Aorta (tissue), 5 donors: ENCODE data around the gene TIPRL. TPM values are rescaled to one million over a fixed set of nuclear protein-coding genes. Genes with fewer than 3 reads are reported as not detected.
A peak's percentile ranks its signal among the peaks of the same experiment; 100 is the strongest.
"Not testable (repeated sequence)": the region's sequence is repeated elsewhere in the genome, so short reads cannot be mapped to it uniquely, and the experiment has no call there.

Experiments used
- ATAC-seq: fragments of 200-7000 bp; cut with Tn5 transposase; one replicate; pipeline ENCODE4 v1.9.1; 2022; ENCODE audit warnings: moderate library complexity; ENCODE audit not compliant: low FRiP score
- DNase-seq, 2 donors: peaks; one replicate each; pipeline ENCODE4 v3.0.0-alpha.2; 2020
- H3K27ac ChIP-seq, 2 donors: one replicate each; pipeline ENCODE4 v1.5.1; 2013; ENCODE audit warnings: low read length in 2 of 2, mild to moderate bottlenecking in 2 of 2, moderate library complexity in 2 of 2, control low read depth in 1 of 2, inconsistent platforms in 1 of 2, low read depth in 1 of 2
- H3K27me3 ChIP-seq, 2 donors: one replicate each; pipeline ENCODE4 v1.6.1; 2013; ENCODE audit warnings: control low read depth in 1 of 2, low read length in 1 of 2, mild to moderate bottlenecking in 1 of 2, moderate library complexity in 1 of 2; ENCODE audit not compliant: insufficient read depth in 2 of 2, control insufficient read depth in 1 of 2
- H3K36me3 ChIP-seq, 2 donors: one replicate each; pipeline ENCODE4 v1.6.1; 2013; ENCODE audit warnings: control low read depth in 1 of 2, low read length in 1 of 2, mild to moderate bottlenecking in 1 of 2; ENCODE audit not compliant: insufficient read depth in 2 of 2, control insufficient read depth in 1 of 2
- H3K4me1 ChIP-seq, 2 donors: one replicate each; pipeline ENCODE4 v1.6.1; 2013; ENCODE audit warnings: low read length in 2 of 2, control low read depth in 1 of 2, mild to moderate bottlenecking in 1 of 2, moderate library complexity in 1 of 2; ENCODE audit not compliant: insufficient read depth in 2 of 2, control insufficient read depth in 1 of 2
- H3K4me3 ChIP-seq, 2 donors: one replicate each; pipeline ENCODE4 v1.5.1; 2013; ENCODE audit warnings: low read length in 2 of 2, control low read depth in 1 of 2, mild to moderate bottlenecking in 1 of 2
- H3K9me3 ChIP-seq: one replicate; pipeline ENCODE4 v1.6.1; 2013; ENCODE audit warnings: mild to moderate bottlenecking, low read length; ENCODE audit not compliant: control insufficient read depth
- WGBS, 2 donors: extraction: QIAGEN DNeasy Blood & Tissue Kit; methylation state at CpG; one replicate each; pipeline ENCODE4 v1.1.7; 2013; 5-methylcytosine and 5-hydroxymethylcytosine counted together
- intact Hi-C, 2 donors: fragments of 100-400 bp; cut with DNase I; formaldehyde crosslinking; loops; one replicate each; pipeline versions ENCODE4 v1.14.2 to v1.15.0; 2022
- polyA plus RNA-seq, 2 donors: library from polyadenylated mRNA; stranded (reverse); fragments of 200-250 nt; gene quantifications; one replicate each; pipeline ENCODE4 v1.2.3, GENCODE V29; 2013
- total RNA-seq, 2 donors: library from RNA; stranded (reverse); fragmentation: NEBNext Ultra II Directional; extraction: Animal tissue kit (Norgen Biotek cat#: 25700); gene quantifications; one replicate each; pipeline ENCODE4 v1.2.1, GENCODE V29; 2021
- donor health status: healthy with polysubstance abuse.
- donor health status: Bipolar disorder and iron deficiency.
- donor health status: DM: no; HTN: no; CAD: no.
- donor health status: DM: no; HTN: no; CAD: no.
- donor health status: DM: yes; HTN: yes; CAD: no.

Gene TIPRL
- total and polyA plus RNA-seq, 4 donors = 14.3 to 28.9 (median 22.4) TPM

GRCh38 chr1:168187177-168187576, 8.4 kb downstream of the TIPRL start:
- Histone ChIP-seq H3K4me1 (no peaks in the 10 kb centered on the region), H3K4me3 (no peak overlapping the region), H3K36me3 (peaks cover 0 to 4% of the 10 kb centered on the region in 2 donors), H3K9me3 (no peaks in the 10 kb centered on the region), H3K27ac (no peak overlapping the region), H3K27me3 (no peaks in the 10 kb centered on the region)
- ATAC-seq = no peak
- DNase-seq = no peak
- intact Hi-C loops = no loop called here

- no peaks in the 10 kb centered on the region for H3K9me3 ChIP-seq
- DNase-seq = no peak
- H3K4me1 ChIP-seq = no peaks in the 10 kb centered on the region
- H3K4me3 ChIP-seq = no peak overlapping the region
- no peak for ATAC-seq
- H3K27ac ChIP-seq = no peak overlapping the region
- H3K36me3 ChIP-seq = peaks cover 0 to 4% of the 10 kb centered on the region in 2 donors
- intact Hi-C loops = no loop called here
- no peaks in the 10 kb centered on the region for H3K27me3 ChIP-seq
- WGBS, 2 donors = 43 to 46% methylated on average over 2 of the region's 2 CpGs
Measured at GRCh38 chr1:168190403-168190802, 11.6 kb downstream of the TIPRL start.

- DNase-seq = no peak
- ATAC-seq = no peak
- no peaks in the 10 kb centered on the region for H3K4me1 ChIP-seq
- peaks cover 0 to 4% of the 10 kb centered on the region in 2 donors for H3K36me3 ChIP-seq
- no peaks in the 10 kb centered on the region for H3K9me3 ChIP-seq
- H3K27ac ChIP-seq = no peak overlapping the region
- intact Hi-C loops = no loop called here
- no peaks in the 10 kb centered on the region for H3K27me3 ChIP-seq
- WGBS, 2 donors = 95 to 97% methylated on average over 4 of the region's 4 CpGs
- no peak overlapping the region for H3K4me3 ChIP-seq
Measured at GRCh38 chr1:168195199-168196135, 16.7 kb downstream of the TIPRL start.

DNA sequence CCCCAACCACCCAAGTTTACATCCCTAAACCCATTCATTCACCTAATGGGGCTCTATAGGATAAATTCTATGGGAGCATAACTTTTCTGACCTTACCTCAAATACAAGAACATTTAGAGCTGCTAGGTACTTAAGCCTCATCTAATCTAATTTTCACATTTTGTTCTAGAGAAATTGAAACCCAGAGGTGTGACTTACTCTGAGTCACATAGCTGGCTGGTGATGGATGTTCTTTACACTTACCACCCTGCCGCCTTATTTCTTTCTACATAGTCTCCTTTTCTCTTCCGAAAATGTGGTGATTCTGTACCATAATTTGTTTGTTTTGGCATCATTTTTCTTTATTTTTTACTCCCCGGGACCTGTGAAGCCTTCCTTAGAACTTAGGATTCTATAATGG, 20.3 kb downstream of the TIPRL start:
- no peaks in the 10 kb centered on the region for H3K36me3 ChIP-seq
- no peak overlapping the region for H3K27ac ChIP-seq
- no peaks in the 10 kb centered on the region for H3K4me1 ChIP-seq
- H3K9me3 ChIP-seq = no peaks in the 10 kb centered on the region
- no peaks in the 10 kb centered on the region for H3K27me3 ChIP-seq
- no peak for DNase-seq
- no peak for ATAC-seq
- H3K4me3 ChIP-seq = no peak overlapping the region
- WGBS, 2 donors = 30 to 34% methylated on average over 3 of the region's 3 CpGs
- intact Hi-C loops = no loop called here

- H3K36me3 ChIP-seq = no peaks in the 10 kb centered on the region
- 86 to 100% methylated on average over 1 of the region's 1 CpG for WGBS, 2 donors
- H3K4me3 ChIP-seq = no peak overlapping the region
- ATAC-seq (peak; percentile 50), DNase-seq (no peak)
- intact Hi-C loops = no loop called here
- no peaks in the 10 kb centered on the region for H3K27me3 ChIP-seq
- no peak overlapping the region for H3K27ac ChIP-seq
- H3K4me1 ChIP-seq = no peaks in the 10 kb centered on the region
- H3K9me3 ChIP-seq = no peaks in the 10 kb centered on the region
Measured at GRCh38 chr1:168202941-168203654, 24.3 kb downstream of the TIPRL start.

DNA sequence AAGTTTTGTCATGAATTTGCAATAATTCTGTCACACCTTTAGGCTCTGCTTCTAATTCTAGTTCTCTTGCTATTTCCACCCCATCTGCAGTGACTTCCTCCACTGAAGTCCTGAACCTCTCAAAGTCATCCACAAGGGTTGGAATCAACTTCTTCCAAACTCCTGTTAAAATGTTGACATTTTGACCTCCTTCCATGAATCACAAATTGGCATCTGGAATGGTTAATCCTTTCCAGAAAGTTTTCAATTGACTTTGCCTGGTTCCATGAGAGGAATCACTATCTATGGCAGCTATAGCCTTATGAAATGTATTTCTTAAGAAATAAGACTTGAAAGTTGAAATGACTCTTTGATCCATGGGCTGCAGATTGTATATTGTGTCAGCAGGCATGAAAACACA, 27.3 kb downstream of the TIPRL start:
- Histone ChIP-seq H3K27me3 (no peaks in the 10 kb centered on the region), H3K9me3 (no peaks in the 10 kb centered on the region), H3K4me1 (no peaks in the 10 kb centered on the region), H3K36me3 (no peaks in the 10 kb centered on the region), H3K4me3 (no peak overlapping the region), H3K27ac (no peak overlapping the region)
- ATAC-seq = no peak
- intact Hi-C loops = no loop called here
- no peak for DNase-seq

DNA sequence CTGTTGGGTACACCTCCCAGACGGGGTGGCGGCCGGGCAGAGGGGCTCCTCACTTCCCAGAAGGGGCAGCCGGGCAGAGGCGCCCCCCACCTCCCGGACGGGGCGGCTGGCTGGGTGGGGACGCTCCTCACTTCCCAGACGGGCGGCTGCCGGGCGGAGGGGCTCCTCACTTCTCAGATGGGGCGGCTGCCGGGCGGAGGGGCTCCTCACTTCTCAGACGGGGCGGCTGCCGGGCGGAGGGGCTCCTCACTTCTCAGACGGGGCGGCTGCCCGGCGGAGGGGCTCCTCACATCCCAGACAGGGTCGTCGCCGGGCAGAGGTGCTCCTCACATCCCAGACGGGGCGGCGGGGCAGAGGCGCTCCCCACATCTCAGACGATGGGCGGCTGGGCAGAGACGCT, 28.9 kb downstream of the TIPRL start:
- H3K4me3 ChIP-seq, H3K4me1 ChIP-seq, intact Hi-C loops, H3K27me3 ChIP-seq, H3K27ac ChIP-seq, H3K9me3 ChIP-seq, ATAC-seq, H3K36me3 ChIP-seq, DNase-seq: not testable (repeated sequence)
- 95 to 96% methylated on average over 25 to 34 of the region's 34 CpGs for WGBS, 2 donors

DNA sequence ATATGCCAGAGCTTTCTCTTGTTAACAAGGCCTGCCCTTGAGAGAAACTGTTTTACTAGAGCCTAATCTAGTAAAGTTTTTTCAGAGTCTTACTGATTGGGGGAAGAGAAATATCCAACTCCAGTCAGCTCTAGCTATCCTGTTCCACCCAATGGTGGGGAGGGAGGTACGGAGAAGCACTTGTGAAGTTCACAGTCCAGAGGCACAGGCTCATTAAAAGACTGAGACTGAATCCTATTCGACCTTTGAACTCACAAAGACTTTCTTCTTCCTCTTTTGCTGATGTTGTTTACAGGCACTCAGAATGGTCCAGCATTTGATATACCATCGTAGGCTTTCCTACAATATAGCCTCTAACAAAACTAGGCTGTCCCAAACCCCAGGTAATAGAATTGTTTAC, 31.6 kb downstream of the TIPRL start:
- WGBS, 2 donors = 93 to 97% methylated on average over 3 of the region's 3 CpGs
- ATAC-seq = no peak
- H3K9me3 ChIP-seq = peaks cover 3% of the 10 kb centered on the region

GRCh38 chr1:168213349-168213748, 34.6 kb downstream of the TIPRL start:
- Histone ChIP-seq H3K4me3 (no peak overlapping the region), H3K36me3 (no peaks in the 10 kb centered on the region), H3K27me3 (no peaks in the 10 kb centered on the region), H3K9me3 (peaks cover 3% of the 10 kb centered on the region), H3K27ac (no peak overlapping the region), H3K4me1 (no peaks in the 10 kb centered on the region)
- WGBS, 2 donors = 97 to 100% methylated on average over 2 of the region's 2 CpGs
- DNase-seq = no peak
- intact Hi-C loops = no loop called here
- no peak for ATAC-seq

More for the DNA sequence above, 31.6 kb downstream of the TIPRL start:
- Histone ChIP-seq H3K27me3 (no peaks in the 10 kb centered on the region), H3K4me3 (no peak overlapping the region), H3K27ac (no peak overlapping the region), H3K4me1 (no peaks in the 10 kb centered on the region), H3K36me3 (no peaks in the 10 kb centered on the region)
- DNase-seq = no peak
- intact Hi-C loops = no loop called here
